GM12878 (cell line): ENCODE measurements around the gene WNT16. TPM values are rescaled to one million over a fixed set of nuclear protein-coding genes. Genes with fewer than 3 reads are reported as not detected.

ENCODE experiments used
- ATAC-seq: fragments of 200-7000 bp; cut with Tn5 transposase; 3 replicates; pipeline ENCODE4 v1.9.1; 2020; ENCODE audit warnings: mild to moderate bottlenecking, moderate library complexity
- BruUV-seq: library from RNA; stranded (reverse); fragments of 400-500 nt; replicated peaks from 2 replicates; lab custom pipeline; 2021; lab: Mats Ljungman, UMichigan
- CTCF ChIA-PET: fragments of 300-600 bp; sonication (Branson Sonifier 250); formaldehyde crosslinking; extraction: SDS; loops from one replicate; lab custom pipeline; 2021; ENCODE audit warnings: inconsistent platforms; lab: Yijun Ruan, JAX
- POLR2A ChIA-PET: fragments of 350-600 bp; formaldehyde crosslinking; extraction: SDS; loops from one replicate; lab custom pipeline; 2021; ENCODE audit warnings: inconsistent platforms; lab: Charles Lee
- RAD21 ChIA-PET: fragments of 300-600 bp; sonication (Branson Sonifier 250); formaldehyde crosslinking; loops from one replicate; lab custom pipeline; 2023; ENCODE audit warnings: antibody characterized with exemption; ENCODE audit not compliant: unreplicated experiment; lab: Charles Lee
- SMC1A ChIA-PET: fragments of 300-600 bp; sonication (Branson Sonifier 250); formaldehyde crosslinking; loops from one replicate; lab custom pipeline; 2023; ENCODE audit not compliant: unreplicated experiment, uncharacterized antibody; lab: Charles Lee
- DNase-seq: peaks from one replicate; pipeline ENCODE4 v3.0.0-alpha.2; 2011; ENCODE audit warnings: low read depth, low spot score
- FAIRE-seq: peaks from 3 replicates; lab custom pipeline; 2011; peaks lifted over from hg19 to GRCh38; lab: Jason Lieb, UNC
- H2AFZ ChIP-seq: 2 replicates; pipeline ENCODE4 v1.6.0; 2011; ENCODE audit warnings: low read depth, low read length, control low read depth; ENCODE audit not compliant: control insufficient read depth
- H3K27ac ChIP-seq: 2 replicates; pipeline ENCODE4 v1.5.1; 2011; ENCODE audit warnings: control low read depth; ENCODE audit not compliant: control insufficient read depth, insufficient read depth
- H3K27me3 ChIP-seq, 2 experiments: replicated peaks in 1 of 2; 2 replicates each; pipeline versions ENCODE4 v1.6.0 to v1.6.1; 2011; ENCODE audit warnings: low read length in 1 of 2; ENCODE audit not compliant: control insufficient read depth in 2 of 2, insufficient read depth in 2 of 2
- H3K36me3 ChIP-seq, 2 experiments: 2 replicates each; pipeline ENCODE4 v1.5.1; 2011; ENCODE audit warnings: low read length in 1 of 2; ENCODE audit not compliant: control insufficient read depth in 2 of 2, insufficient read depth in 2 of 2
- H3K4me1 ChIP-seq: 2 replicates; pipeline ENCODE4 v1.6.1; 2011; ENCODE audit warnings: mild to moderate bottlenecking, low read length, moderate library complexity, mixed read lengths; ENCODE audit not compliant: control insufficient read depth, insufficient read depth
- H3K4me2 ChIP-seq: 2 replicates; pipeline ENCODE4 v1.6.0; 2011; ENCODE audit warnings: control low read depth; ENCODE audit not compliant: control insufficient read depth, insufficient read depth
- H3K4me3 ChIP-seq: fragments of 200-600 bp; sonication (generic); 2 replicates; pipeline ENCODE4 v1.5.1; 2016
- H3K79me2 ChIP-seq: 2 replicates; pipeline ENCODE4 v1.6.0; 2011; ENCODE audit warnings: low read length; ENCODE audit not compliant: control insufficient read depth, insufficient read depth
- H3K9ac ChIP-seq: 2 replicates; pipeline ENCODE4 v1.8.0; 2011; ENCODE audit warnings: low read length, control low read depth, mixed read lengths; ENCODE audit not compliant: control insufficient read depth, insufficient read depth
- H3K9me3 ChIP-seq: replicated peaks from 3 replicates; pipeline ENCODE4 v1.5.1; 2011; ENCODE audit warnings: mild to moderate bottlenecking, low read length; ENCODE audit not compliant: control insufficient read depth, insufficient read depth
- H4K20me1 ChIP-seq: 2 replicates; pipeline ENCODE4 v1.6.0; 2011; ENCODE audit not compliant: control insufficient read depth, insufficient read depth
- BCLAF1 ChIP-seq: fragments of 450-650 bp; IDR thresholded peaks from 2 replicates; pipeline ENCODE4 v1.6.1; 2017; ENCODE audit warnings: antibody characterized with exemption, mild to moderate bottlenecking, moderate library complexity
- E2F4 ChIP-seq: IDR thresholded peaks from 2 replicates; pipeline ENCODE4 v1.6.1; 2012; ENCODE audit warnings: low read depth, low read length, improper control_type of control experiment
- EGR1 ChIP-seq, 2 experiments: IDR thresholded peaks; 1 replicate in 1 of 2; 2 replicates in 1 of 2; pipeline ENCODE4 v1.6.1; 2011 to 2012; ENCODE audit warnings: low read depth in 2 of 2, low read length in 2 of 2, borderline replicate concordance in 1 of 2, mild to moderate bottlenecking in 1 of 2, moderate library complexity in 1 of 2
- ESRRA ChIP-seq: IDR thresholded peaks from 2 replicates; pipeline ENCODE4 v1.6.1; 2012; ENCODE audit warnings: mild to moderate bottlenecking, low read length, improper control_type of control experiment
- ETV6 ChIP-seq, 2 experiments: fragments of 450-650 bp in 1 of 2; IDR thresholded peaks in 1 of 2; conservative IDR thresholded peaks in 1 of 2; 2 replicates each; pipeline ENCODE4 v1.6.1; 2014; ENCODE audit warnings: antibody characterized with exemption in 1 of 2, borderline replicate concordance in 1 of 2, low read depth in 1 of 2, mild to moderate bottlenecking in 1 of 2, moderate library complexity in 1 of 2
- HCFC1 ChIP-seq: fragments of 150-350 bp; IDR thresholded peaks from 2 replicates; pipeline ENCODE4 v1.6.1; 2014; ENCODE audit warnings: low read length
- MEF2A ChIP-seq: IDR thresholded peaks from 2 replicates; pipeline ENCODE4 v1.6.1; 2011; ENCODE audit warnings: low read depth, mild to moderate bottlenecking, low read length, moderate library complexity; ENCODE audit not compliant: insufficient read depth
- MTA2 ChIP-seq: fragments of 450-650 bp; IDR thresholded peaks from 2 replicates; pipeline ENCODE4 v1.6.1; 2016; ENCODE audit warnings: low read depth, mild to moderate bottlenecking, moderate library complexity
- NKRF ChIP-seq: fragments of 450-650 bp; conservative IDR thresholded peaks from 2 replicates; pipeline ENCODE4 v1.6.1; 2017; ENCODE audit warnings: mild to moderate bottlenecking, moderate library complexity
- PML ChIP-seq: IDR thresholded peaks from 2 replicates; pipeline ENCODE4 v1.6.1; 2012; ENCODE audit warnings: low read length, inconsistent platforms
- POLR2AphosphoS2 ChIP-seq: IDR thresholded peaks from 2 replicates; pipeline ENCODE4 v1.6.1; 2011; ENCODE audit warnings: low read depth, mild to moderate bottlenecking, low read length, improper control_type of control experiment, moderate library complexity
- RAD21 ChIP-seq: IDR thresholded peaks from 2 replicates; pipeline ENCODE4 v1.6.1; 2011; ENCODE audit warnings: mild to moderate bottlenecking, low read depth, low read length, moderate library complexity; ENCODE audit not compliant: insufficient read depth
- RAD51 ChIP-seq: fragments of 450-650 bp; IDR thresholded peaks from 2 replicates; pipeline ENCODE4 v1.6.1; 2016; ENCODE audit warnings: moderate library complexity, mild to moderate bottlenecking, inconsistent platforms
- SMAD1 ChIP-seq: fragments of 450-650 bp; IDR thresholded peaks from 2 replicates; pipeline ENCODE4 v1.6.1; 2018; ENCODE audit warnings: mild to moderate bottlenecking, low read depth; ENCODE audit not compliant: partially characterized antibody
- SMARCA5 ChIP-seq: fragments of 450-650 bp; IDR thresholded peaks from 2 replicates; pipeline ENCODE4 v1.6.1; 2017; ENCODE audit warnings: mild to moderate bottlenecking
- SPI1 ChIP-seq: IDR thresholded peaks from 2 replicates; pipeline ENCODE4 v1.6.1; 2011; ENCODE audit warnings: low read depth, mild to moderate bottlenecking, low read length, moderate library complexity, borderline replicate concordance; ENCODE audit not compliant: insufficient read depth
- STAT3 ChIP-seq: IDR thresholded peaks from 2 replicates; pipeline ENCODE4 v1.6.1; 2011; ENCODE audit warnings: low read depth, low read length, improper control_type of control experiment
- TCF7 ChIP-seq: IDR thresholded peaks from 2 replicates; pipeline ENCODE4 v1.6.1; 2014; ENCODE audit warnings: antibody characterized with exemption, borderline replicate concordance
- ZNF24 ChIP-seq: fragments of 450-650 bp; IDR thresholded peaks from 2 replicates; pipeline ENCODE4 v1.6.1; 2017; ENCODE audit warnings: antibody characterized with exemption, mild to moderate bottlenecking
- WGBS: methylation state at CpG from one replicate; pipeline ENCODE4 v1.1.6; 2016; ENCODE audit warnings: low lambda C conversion rate; ENCODE audit not compliant: insufficient replicate concordance, insufficient coverage; ENCODE audit errors: missing lambda C conversion rate; 5-methylcytosine and 5-hydroxymethylcytosine counted together
- in situ Hi-C: fragments of 300-500 bp; cut with MboI; formaldehyde crosslinking; loops from 9 replicates; pipeline ENCODE4 v1.14.3; 2018; ENCODE audit warnings: mixed read lengths
- intact Hi-C: fragments of 100-400 bp; cut with micrococcal nuclease; formaldehyde crosslinking; loops from one replicate; pipeline ENCODE4 v1.14.2; 2022; ENCODE audit not compliant: unreplicated experiment
- polyA plus RNA-seq, 11 experiments: library from polyadenylated mRNA; depleted of rRNA in 4 of 11; unstranded in 6 of 11; stranded (reverse) in 5 of 11; fragments of >200 nt; fragmentation: Nextera tagmentation in 4 of 11; fragmentation: Illumina TruSeq in 1 of 11; extraction: Ambion mirVana in 4 of 11; extraction: Trizol in 1 of 11; gene quantifications; 1 replicate in 1 of 11; 2 replicates in 10 of 11; pipeline versions ENCODE4 v1.2.1 to v1.2.3, GENCODE V29; 2011 to 2016; ENCODE audit warnings: inconsistent platforms in 2 of 11, missing spikeins in 2 of 11, low read depth in 1 of 11
- total RNA-seq, 4 experiments: library from RNA; depleted of rRNA in 3 of 4; stranded (reverse); fragments of >200 nt in 3 of 4; fragmentation: Illumina TruSeq in 1 of 4; extraction: Trizol in 1 of 4; gene quantifications; 2 replicates each; pipeline versions ENCODE4 v1.2.1 to v1.2.3, GENCODE V29; 2013 to 2021

The WNT16 gene
- total and polyA plus RNA-seq, 10 of the 15 experiments (the other 5 are each of a cell fraction or from before 2014, with no cell fraction given), result 0.05 to 0.11 (median 0.06) TPM; not detected in 5

GRCh38 chr7:121322460-121322859, 6.3 kb upstream of the WNT16 start:
- in situ Hi-C loops, result no loop called here
- H3K4me3 ChIP-seq, result no peak overlapping the region

More at GRCh38 chr7:121322460-121322859, 6.3 kb upstream of the WNT16 start:
- Histone ChIP-seq H3K79me2 (no peaks in the 10 kb centered on the region), H3K27me3 (no peaks in the 10 kb centered on the region; a peak in 1 of 4 replicates), H3K4me1 (no peaks in the 10 kb centered on the region), H3K4me2 (no peak overlapping the region), H3K27ac (no peak overlapping the region), H3K9me3 (no peaks in the 10 kb centered on the region), H4K20me1 (no peaks in the 10 kb centered on the region), H3K36me3 (no peaks in the 10 kb centered on the region), H2AFZ (no peak overlapping the region), H3K9ac (no peak overlapping the region)
- RAD21 ChIA-PET, result no interaction called here
- 45% methylated on average over 3 of the region's 3 CpGs for whole genome bisulfite sequencing
- intact Hi-C loops, result no loop called here
- TF ChIP-seq E2F4 (no peak), EGR1 (IDR thresholded peaks at IDR 0.05; ENCODE audit: borderline replicate concordance in 1 of 2, low read depth in 2 of 2, low read length in 2 of 2) (no peak), ETV6 (conservative IDR thresholded peaks at IDR 0.05 in 1 of 2, IDR thresholded peaks at IDR 0.05 in 1 of 2; ENCODE audit: borderline replicate concordance in 1 of 2, low read depth in 1 of 2) (no peak), STAT3 (no peak), SPI1 (no peak), BCLAF1 (no peak), MTA2 (no peak), ZNF24 (no peak), RAD21 (no peak), ESRRA (no peak), TCF7 (no peak), SMAD1 (no peak), RAD51 (no peak), HCFC1 (no peak), MEF2A (no peak), PML (no peak), SMARCA5 (no peak), POLR2AphosphoS2 (no peak), NKRF (no peak)
- ATAC-seq, result no peak
- SMC1A ChIA-PET, result no interaction called here
- FAIRE-seq, result no peak
- CTCF ChIA-PET, result no interaction called here
- no TSS peak for BruUV-seq
- POLR2A ChIA-PET, result no interaction called here
- no peak for DNase-seq
